PC-9 (cell line): Measurements from ENCODE around the gene RGS6.

Experiments used
- CTCF ChIP-seq: fragments of 200-600 bp; sonication (generic); conservative IDR thresholded peaks from 2 replicates; pipeline ENCODE4 v1.6.1; 2017; ENCODE audit warnings: mixed run types, antibody characterized with exemption, mild to moderate bottlenecking, moderate library complexity
- EZH2 ChIP-seq: fragments of 200-600 bp; sonication (generic); IDR thresholded peaks from 2 replicates; pipeline ENCODE4 v1.8.0; 2017; ENCODE audit warnings: antibody characterized with exemption, low read depth

- TF ChIP-seq CTCF (no peak), EZH2 (no peak)
Observed at GRCh38 chr14:72528059-72528862, 596.0 kb downstream of the RGS6 start.
